NCI-H2029 treated with DMSO at 0.1 percent for 48 hours (cell line): ENCODE results near the gene MYH6.
"Not testable (repeated sequence)": the region's sequence is repeated elsewhere in the genome, so short reads cannot be mapped to it uniquely, and the experiment has no call there.

Experiments used
- DNase-seq: peaks from one replicate; lab custom pipeline; 2025; lab: John Stamatoyannopoulos, UW

Gene MYH6

GRCh38 chr14:23435543-23436326, 27.7 kb upstream of the MYH6 start, which contains the start of gene MYH7:
MYH7 (minus strand) TSS chr14:23435660; CDS start chr14:23433732, 1,928 bp downstream.
- DNase-seq: no peak

DNA sequence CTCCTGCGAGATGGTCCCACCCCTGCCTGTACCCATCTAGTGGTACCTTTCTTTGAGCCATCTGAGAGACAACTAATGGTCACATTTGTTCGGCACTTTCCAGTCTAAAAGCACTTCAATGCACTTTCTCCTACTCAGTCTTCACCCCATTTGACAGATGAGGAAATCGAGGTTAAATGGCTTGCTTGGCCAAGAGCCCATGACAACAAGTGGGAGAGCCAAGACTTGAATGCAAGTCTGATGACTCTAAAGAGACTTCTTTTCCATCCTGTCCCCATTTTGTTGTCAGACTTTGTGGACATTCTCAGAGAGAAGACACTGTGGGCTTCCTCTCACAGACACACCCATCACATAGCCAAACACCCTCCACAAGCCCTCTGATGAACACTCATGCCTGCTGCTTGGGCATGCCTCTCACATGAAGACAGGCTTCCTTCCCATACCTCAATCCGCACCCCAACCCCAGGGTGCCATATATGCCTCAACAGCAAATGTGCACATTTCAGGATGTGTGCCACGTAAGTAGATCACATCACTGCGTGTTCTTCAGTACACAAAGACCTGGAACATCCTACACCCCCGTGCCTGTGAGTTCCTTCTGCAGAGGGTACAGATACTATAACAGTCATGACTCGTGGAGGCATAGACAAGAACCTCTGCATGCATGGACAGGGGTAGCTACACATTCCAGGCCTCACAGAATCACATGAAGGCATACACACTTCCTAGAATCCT, 26.6 kb upstream of the MYH6 start:
- no peak for DNase-seq

DNA sequence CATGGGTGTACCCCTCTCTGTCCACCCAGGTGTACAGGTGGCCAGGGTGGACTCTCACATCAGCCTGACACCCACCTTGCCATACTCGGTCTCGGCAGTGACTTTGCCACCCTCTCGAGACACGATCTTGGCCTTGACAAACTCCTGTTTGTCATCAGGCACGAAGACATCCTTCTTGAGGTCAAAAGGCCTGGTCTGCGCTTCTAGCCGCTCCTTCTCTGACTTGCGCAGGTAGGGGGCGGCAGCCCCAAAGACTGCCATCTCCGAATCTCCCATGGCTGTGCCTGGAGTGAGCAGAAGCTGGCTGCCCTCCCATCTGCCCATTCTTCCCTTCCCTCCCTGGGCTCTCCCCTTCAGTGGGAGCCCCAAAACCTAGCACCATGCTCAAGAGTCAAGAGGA, 25.4 kb upstream of the MYH6 start:
- DNase-seq: no peak

DNA sequence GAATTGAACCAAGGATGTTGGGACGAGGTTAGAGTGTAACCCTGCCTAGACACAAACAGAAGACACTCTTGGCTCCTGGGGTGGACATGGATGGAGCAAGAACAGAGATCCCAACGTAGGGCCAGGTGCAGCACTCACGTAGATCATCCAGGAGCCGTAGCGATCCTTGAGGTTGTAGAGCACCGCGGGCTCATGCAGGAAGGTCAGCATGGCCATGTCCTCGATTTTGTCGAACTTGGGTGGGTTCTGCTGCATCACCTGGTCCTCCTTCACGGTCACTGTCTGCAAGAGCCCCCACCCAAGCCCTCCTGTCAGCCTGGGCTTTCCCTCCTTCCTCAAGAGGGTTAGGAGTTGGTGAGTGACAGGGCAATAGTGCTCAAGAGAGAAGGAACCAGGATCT, 24.9 kb upstream of the MYH6 start:
- DNase-seq: no peak

- no peak for DNase-seq
These were observed 24.2 kb upstream of the MYH6 start for GRCh38 chr14:23432102-23432925.

DNA sequence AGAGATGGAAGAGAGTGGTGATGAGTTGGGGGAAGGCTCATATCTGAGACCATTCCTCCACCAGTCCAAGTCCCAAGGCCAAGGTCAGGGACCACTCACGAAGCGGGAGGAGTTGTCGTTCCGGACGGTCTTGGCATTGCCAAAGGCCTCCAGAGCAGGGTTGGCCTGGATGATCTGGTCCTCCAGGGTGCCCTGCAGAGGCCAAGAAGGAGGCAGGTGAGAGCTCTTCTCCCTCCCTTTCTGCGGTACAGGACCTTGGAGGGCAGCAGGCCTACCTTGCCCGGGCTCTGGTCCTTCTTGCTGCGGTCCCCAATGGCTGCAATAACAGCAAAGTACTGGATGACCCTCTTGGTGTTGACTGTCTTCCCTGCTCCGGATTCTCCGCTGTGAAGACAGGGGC, 23.4 kb upstream of the MYH6 start:
- no peak for DNase-seq

DNA sequence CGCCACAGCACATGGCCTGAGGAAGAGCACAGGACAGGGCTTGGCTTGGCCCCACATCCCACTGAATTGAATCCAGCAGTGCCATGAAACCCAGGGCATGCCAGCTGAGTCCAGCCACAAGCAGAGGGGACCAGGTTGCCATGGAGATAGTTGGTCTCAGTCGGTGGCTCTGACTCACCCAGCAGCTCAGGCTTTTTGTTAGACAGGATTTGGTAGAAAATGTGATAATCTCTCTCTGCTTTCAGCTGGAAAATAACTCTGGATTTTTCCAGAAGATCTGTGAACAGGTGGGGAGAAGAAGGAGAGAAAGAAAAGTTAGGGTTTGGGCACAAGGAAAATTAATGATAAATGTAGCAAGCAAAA, 22.6 kb upstream of the MYH6 start:
- DNase-seq: no peak

GRCh38 chr14:23430016-23430722, 22.1 kb upstream of the MYH6 start:
- DNase-seq: no peak

- no peak for DNase-seq
These were observed 20.8 kb upstream of the MYH6 start for GRCh38 chr14:23428686-23429495.

DNA sequence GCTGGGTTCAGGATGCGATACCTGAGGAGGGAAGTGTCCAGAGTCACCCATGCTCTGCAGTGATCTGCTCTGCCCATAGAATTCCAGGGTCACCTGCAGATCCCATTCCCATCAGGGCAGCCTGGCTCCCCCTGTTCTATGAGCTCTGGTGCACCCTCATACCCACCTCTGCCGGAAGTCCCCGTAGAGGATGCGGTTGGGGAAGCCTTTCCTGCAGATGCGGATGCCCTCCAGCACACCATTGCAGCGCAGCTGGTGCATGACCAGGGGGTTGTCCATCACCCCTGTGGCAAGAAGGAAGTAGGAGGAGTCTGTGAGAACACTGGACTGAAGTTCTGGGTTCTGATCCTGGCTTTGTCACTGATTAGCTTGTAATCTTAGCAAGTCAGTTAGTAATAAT, 17.7 kb upstream of the MYH6 start:
- not testable (repeated sequence) for DNase-seq

- no peak for DNase-seq
These were observed 17.1 kb upstream of the MYH6 start for GRCh38 chr14:23425169-23425568.

GRCh38 chr14:23423657-23424056, 15.6 kb upstream of the MYH6 start:
- no peak for DNase-seq

DNA sequence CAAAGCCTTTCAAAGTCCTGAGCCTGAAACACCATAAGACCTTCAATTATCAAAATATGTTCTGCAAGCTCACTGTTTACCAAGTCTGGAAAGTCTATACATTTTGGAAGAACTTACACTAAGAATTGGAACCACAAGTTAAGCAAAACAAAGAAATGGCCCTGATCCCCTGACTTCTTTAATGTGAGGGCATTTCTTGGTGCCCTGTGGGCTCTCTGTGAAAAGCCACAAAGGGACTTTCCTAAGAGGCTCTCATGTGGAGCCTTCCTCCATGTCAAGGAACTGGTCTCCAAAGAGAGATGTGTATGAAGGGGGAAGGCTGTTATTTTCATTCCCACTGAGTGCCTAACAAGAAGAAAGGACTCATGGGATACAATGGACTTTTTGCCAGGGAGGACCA, 13.5 kb upstream of the MYH6 start:
- DNase-seq: no peak

DNA sequence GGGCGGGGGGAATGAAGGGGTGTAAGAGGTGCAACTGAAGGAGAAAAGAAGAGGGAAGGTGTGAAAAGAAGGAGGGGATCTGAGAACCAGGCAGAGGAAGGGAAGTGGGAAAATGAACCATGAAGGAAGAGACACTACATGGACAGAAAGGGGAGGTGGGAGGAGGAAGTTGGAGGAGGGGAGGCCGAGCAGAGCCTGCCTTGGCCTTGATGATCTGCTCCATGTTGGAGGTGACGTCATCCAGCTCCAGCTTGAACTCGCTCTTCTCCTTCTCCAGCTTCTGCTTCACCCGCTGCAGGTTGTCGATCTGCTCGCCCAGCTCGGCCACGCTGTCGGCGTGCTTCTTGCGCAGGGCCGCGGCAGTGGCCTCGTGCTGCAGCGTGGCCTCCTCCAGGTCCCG, 11.6 kb upstream of the MYH6 start:
- not testable (repeated sequence) for DNase-seq

- no peak for DNase-seq
These were observed 9.9 kb upstream of the MYH6 start for GRCh38 chr14:23418021-23418420.

DNA sequence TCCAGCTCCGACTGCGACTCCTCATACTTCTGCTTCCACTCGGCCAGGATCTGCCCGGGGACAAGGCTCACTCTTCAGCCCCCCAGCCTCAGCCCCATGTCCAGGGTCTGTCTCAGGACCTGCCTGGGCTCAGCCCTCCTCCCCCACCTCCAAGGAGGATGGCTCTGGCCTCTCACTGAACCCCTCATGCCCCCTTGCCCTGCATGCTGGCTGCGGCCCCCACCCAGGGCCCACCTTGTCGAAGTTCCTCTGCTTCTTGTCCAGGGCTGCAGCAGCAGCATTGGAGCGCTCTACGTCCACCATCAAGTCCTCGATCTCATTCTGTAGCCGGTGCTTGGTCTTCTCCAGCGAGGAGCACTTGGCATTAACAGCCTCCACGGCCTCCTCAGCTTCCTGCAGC, 9.2 kb upstream of the MYH6 start:
- not testable (repeated sequence) for DNase-seq

GRCh38 chr14:23416801-23417200, 8.7 kb upstream of the MYH6 start:
- no peak for DNase-seq

GRCh38 chr14:23415821-23416778, 8.0 kb upstream of the MYH6 start:
- no peak for DNase-seq

GRCh38 chr14:23414906-23415820, 7.1 kb upstream of the MYH6 start:
- DNase-seq: no peak
